NOMO-1 treated with dmso at 0.1 percent for 144 hours (cell line): ENCODE measurements around the gene SASS6.

ENCODE experiments used
- DNase-seq: peaks from one replicate; lab custom pipeline; 2025; ENCODE audit not compliant: unreplicated experiment; lab: John Stamatoyannopoulos, UW

The SASS6 gene

DNA sequence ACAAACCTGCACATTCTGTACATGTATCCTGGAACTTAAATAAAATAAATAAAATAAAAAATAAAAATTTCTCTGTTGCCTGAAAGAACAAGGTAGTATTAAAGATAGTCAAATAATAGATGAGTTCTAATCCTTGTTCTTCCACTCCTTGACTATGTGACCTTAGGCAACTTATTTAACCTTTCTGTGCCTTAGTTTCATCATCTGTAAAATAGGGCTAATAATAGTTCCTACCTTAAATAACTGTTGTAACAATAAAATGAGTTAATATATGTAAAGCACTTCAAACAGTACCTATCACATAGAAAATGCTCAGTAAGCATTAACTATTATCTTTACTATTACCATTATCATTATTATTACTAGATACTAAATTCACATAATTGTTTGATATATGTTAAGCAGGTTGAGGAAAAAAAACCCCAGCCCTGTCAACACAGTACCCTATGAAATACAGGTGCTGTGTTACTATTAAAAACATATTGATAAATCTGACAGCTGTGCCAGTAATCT, 23.1 kb downstream of the SASS6 start:
- DNase-seq, result no peak

- DNase-seq, result no peak
These were observed 25.0 kb downstream of the SASS6 start for GRCh38 chr1:100107696-100108095.

- DNase-seq, result no peak
These were observed 31.2 kb downstream of the SASS6 start for GRCh38 chr1:100101564-100101963.

DNA sequence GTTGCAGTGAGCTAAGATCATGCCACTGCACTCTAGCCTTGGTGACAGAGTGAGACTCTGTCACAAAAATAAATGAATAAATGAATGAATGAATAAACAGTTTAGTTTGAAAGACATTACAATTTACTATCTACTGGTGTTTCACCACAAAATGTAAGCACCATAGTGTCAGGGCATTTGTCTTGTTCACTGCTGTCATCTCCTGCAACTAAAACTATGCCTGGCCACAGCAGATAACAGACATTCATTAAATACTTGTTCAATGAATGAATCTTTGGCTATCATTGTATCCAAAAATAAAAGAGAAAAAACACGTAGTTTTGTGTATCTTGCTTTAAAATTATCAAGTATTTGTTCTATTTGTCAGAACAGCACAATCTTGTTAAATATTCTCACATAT, 32.5 kb downstream of the SASS6 start:
- DNase-seq, result no peak

GRCh38 chr1:100090471-100090870, 42.3 kb downstream of the SASS6 start:
- DNase-seq, result no peak

DNA sequence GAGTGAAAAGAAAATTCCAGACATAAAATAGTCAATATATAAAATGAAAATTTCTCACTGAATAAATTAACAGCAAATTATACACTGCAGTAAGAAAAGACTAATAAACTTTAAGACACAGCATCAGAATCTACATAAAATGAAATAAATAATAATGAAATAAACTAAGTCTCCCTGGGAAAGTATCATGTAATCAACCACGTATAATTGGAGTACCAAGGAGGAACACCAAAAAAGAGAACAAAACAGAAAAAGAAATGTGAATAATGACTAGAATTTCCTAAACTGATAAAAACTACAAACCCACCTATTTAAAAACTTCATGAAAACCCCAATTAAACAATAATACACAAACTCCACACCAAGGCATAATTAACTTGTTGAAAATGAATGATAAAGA, 43.6 kb downstream of the SASS6 start:
- DNase-seq, result no peak

- no peak for DNase-seq
These were observed 45.3 kb downstream of the SASS6 start for GRCh38 chr1:100087396-100087795.

DNA sequence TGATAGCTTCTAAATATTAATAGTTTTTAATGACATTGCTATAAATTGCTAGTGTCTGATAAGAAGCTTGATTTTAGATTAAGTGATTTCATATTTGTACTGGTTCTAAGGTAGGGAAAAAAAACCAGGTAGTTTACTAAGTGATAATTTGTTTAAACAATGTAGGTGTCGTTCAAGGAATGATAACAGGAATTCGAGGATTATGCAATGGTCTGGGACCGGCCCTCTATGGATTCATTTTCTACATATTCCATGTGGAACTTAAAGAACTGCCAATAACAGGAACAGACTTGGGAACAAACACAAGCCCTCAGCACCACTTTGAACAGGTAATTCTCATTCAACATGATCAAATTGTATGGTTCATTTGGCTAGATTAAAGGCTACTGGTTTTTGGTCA, 52.4 kb downstream of the SASS6 start:
- no peak for DNase-seq

GRCh38 chr1:100077531-100077930, 55.2 kb downstream of the SASS6 start:
- no peak for DNase-seq

- no peak for DNase-seq
These were observed 56.0 kb downstream of the SASS6 start for GRCh38 chr1:100076744-100077143.

- no peak for DNase-seq
These were observed 56.4 kb downstream of the SASS6 start for GRCh38 chr1:100076319-100076718.

- no peak for DNase-seq
These were observed 57.0 kb downstream of the SASS6 start for GRCh38 chr1:100075773-100076172.

- no peak for DNase-seq
These were observed 57.9 kb downstream of the SASS6 start for GRCh38 chr1:100074604-100075395.

GRCh38 chr1:100073531-100073930, 59.2 kb downstream of the SASS6 start:
- DNase-seq, result no peak

DNA sequence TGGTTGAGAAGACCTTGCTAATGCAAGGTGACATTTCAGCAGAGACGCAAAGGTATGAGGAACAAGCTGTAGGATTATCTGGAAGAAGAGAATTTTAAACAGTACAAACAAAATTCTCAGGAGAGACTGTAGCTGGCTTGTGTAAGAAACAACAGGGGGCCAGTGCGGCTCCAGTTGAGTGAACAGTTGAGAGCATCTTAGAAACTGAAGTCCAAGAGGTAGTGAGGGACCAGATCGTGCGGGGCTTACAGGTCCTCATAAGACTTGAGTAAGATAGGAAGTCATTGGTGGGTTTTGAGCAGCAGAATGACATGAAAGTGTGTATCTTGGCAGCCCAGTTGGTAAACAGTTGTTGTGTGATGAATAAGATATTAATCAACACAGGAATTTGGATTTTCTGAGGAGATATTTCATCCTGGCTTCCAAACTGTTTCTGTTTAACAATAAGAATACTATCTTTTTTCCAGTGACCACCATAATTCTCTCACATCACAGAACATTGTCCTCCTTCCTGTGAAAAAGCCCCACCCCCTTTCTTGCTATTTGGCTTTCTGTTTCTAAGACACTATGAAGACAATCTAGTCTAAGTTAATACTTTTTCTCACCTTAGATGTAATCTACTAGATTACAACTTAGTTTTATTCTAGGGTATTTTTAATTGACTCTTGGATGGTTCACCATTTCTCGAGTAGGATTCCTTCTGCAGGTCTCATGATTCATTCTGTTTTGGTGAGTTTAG, 62.4 kb downstream of the SASS6 start:
- DNase-seq, result no peak

GRCh38 chr1:100065969-100066227, 66.8 kb downstream of the SASS6 start:
- DNase-seq, result no peak

GRCh38 chr1:100065183-100065968, 67.4 kb downstream of the SASS6 start:
- no peak for DNase-seq

- DNase-seq, result no peak
These were observed 71.0 kb downstream of the SASS6 start for GRCh38 chr1:100061681-100062080.

- no peak for DNase-seq
These were observed 79.0 kb downstream of the SASS6 start for GRCh38 chr1:100053727-100054126.

GRCh38 chr1:100053119-100053518, 79.6 kb downstream of the SASS6 start:
- no peak for DNase-seq

DNA sequence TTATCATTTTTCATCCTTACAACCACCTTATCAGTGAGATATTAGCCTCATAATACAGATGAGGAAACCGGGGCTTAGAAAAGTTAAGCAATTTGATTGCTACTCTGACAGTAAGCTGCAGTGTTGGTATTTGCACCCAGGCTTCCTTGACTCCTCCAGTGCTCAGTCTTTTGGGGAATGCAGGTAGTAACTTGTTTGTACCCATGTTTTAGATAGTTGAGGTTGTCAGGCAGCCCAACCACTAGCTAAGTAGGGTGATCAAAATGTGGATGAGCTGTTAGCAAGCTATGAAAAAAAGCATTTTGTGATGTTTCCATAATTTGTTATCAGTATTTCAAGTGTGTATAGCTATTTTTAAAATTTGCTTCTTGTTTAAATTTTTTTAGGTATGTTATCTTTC, 80.8 kb downstream of the SASS6 start:
- DNase-seq, result no peak

GRCh38 chr1:100051401-100051800, 81.3 kb downstream of the SASS6 start:
- no peak for DNase-seq
